HepG2 (cell line): Measurements from ENCODE around the gene PTAFR. TPM values are rescaled to one million over a fixed set of nuclear protein-coding genes. Genes with fewer than 3 reads are reported as not detected.

Experiments
- ATAC-seq: fragments of 200-7000 bp; cut with Tn5 transposase; 3 replicates; pipeline ENCODE4 v1.9.1; 2020; ENCODE audit warnings: mild to moderate bottlenecking, moderate library complexity
- BruUV-seq: library from RNA; stranded (reverse); fragments of 400-500 nt; replicated peaks from 2 replicates; lab custom pipeline; 2021; lab: Mats Ljungman, UMichigan
- CTCF ChIA-PET: fragments of 300-600 bp; formaldehyde crosslinking; extraction: SDS; loops from one replicate; lab custom pipeline; 2021; ENCODE audit warnings: low total read pairs, inconsistent platforms, low intra/inter-chr PET ratio; lab: Yijun Ruan, JAX
- POLR2A ChIA-PET: fragments of 350-600 bp; sonication (Branson Sonifier 250); formaldehyde crosslinking; loops from one replicate; lab custom pipeline; 2020; ENCODE audit warnings: antibody characterized with exemption, inconsistent platforms; lab: Yijun Ruan, JAX
- DNase-seq: peaks from one replicate; pipeline ENCODE4 v3.0.0-alpha.2; 2015; ENCODE audit warnings: low spot score
- FAIRE-seq: peaks from 3 replicates; lab custom pipeline; 2011; peaks lifted over from hg19 to GRCh38; lab: Jason Lieb, UNC
- H2AFZ ChIP-seq: one replicate; pipeline ENCODE4 v1.6.1; 2011; ENCODE audit warnings: low read length, inconsistent platforms
- H3K27ac ChIP-seq: fragments of 300-600 bp; 3 replicates; pipeline ENCODE4 v1.8.0; 2011; ENCODE audit warnings: mixed run types, mild to moderate bottlenecking, mixed read lengths, low read length, inconsistent platforms; ENCODE audit not compliant: insufficient read depth; ENCODE audit errors: extremely low read length
- H3K27me3 ChIP-seq, 2 experiments: fragments of 200-600 bp in 1 of 2; 2 replicates in 1 of 2; 3 replicates in 1 of 2; pipeline versions ENCODE4 v1.6.0 to v1.8.0; 2011; ENCODE audit warnings: low read length in 2 of 2, mild to moderate bottlenecking in 2 of 2, moderate library complexity in 2 of 2, inconsistent platforms in 1 of 2; ENCODE audit not compliant: insufficient read depth in 2 of 2, control insufficient read depth in 1 of 2
- H3K36me3 ChIP-seq, 2 experiments: fragments of 200-600 bp in 1 of 2; replicated peaks in 1 of 2; 2 replicates in 1 of 2; 3 replicates in 1 of 2; pipeline versions ENCODE4 v1.5.1 to v1.8.0; 2011; ENCODE audit warnings: low read length in 2 of 2, inconsistent platforms in 1 of 2; ENCODE audit not compliant: insufficient read depth in 2 of 2, control insufficient read depth in 1 of 2
- H3K4me1 ChIP-seq: 2 replicates; pipeline ENCODE4 v1.5.1; 2012; ENCODE audit warnings: low read length, inconsistent platforms; ENCODE audit not compliant: insufficient read depth
- H3K4me2 ChIP-seq: 2 replicates; pipeline ENCODE4 v1.6.0; 2011; ENCODE audit warnings: low read depth, low read length, inconsistent platforms
- H3K4me3 ChIP-seq, 3 experiments: fragments of 200-600 bp in 1 of 3; sonication (generic), shearing (Covaris generic) in 1 of 3; replicated peaks in 1 of 3; 2 replicates each; pipeline ENCODE4 v1.5.1; 2011 to 2016; ENCODE audit warnings: low read length in 3 of 3, inconsistent platforms in 2 of 3, low read depth in 2 of 3, mild to moderate bottlenecking in 2 of 3, control low read depth in 1 of 3, mixed read lengths in 1 of 3; ENCODE audit not compliant: insufficient read depth in 1 of 3
- H3K79me2 ChIP-seq: one replicate; pipeline ENCODE4 v1.6.1; 2011; ENCODE audit warnings: low read length, inconsistent platforms; ENCODE audit not compliant: insufficient read depth
- H3K9ac ChIP-seq: 2 replicates; pipeline ENCODE4 v1.6.0; 2011; ENCODE audit warnings: mild to moderate bottlenecking, low read depth, low read length, inconsistent platforms; ENCODE audit not compliant: insufficient read depth
- H3K9me3 ChIP-seq: 2 replicates; pipeline ENCODE4 v1.5.1; 2012; ENCODE audit warnings: mild to moderate bottlenecking, low read length
- H4K20me1 ChIP-seq: 2 replicates; pipeline ENCODE4 v1.6.0; 2011; ENCODE audit warnings: inconsistent platforms, mild to moderate bottlenecking, low read length, moderate library complexity; ENCODE audit not compliant: insufficient read depth
- HOMEZ ChIP-seq: IDR thresholded peaks from 2 replicates; pipeline ENCODE4 v1.6.1; 2016; ENCODE audit warnings: low read depth
- IRF1 ChIP-seq: sonication (generic); formaldehyde crosslinking; IDR thresholded peaks from 2 replicates; pipeline ENCODE4 v1.4.0; 2020; ENCODE audit warnings: low read depth, mild to moderate bottlenecking, missing genetic modification reagents
- LRRFIP1 ChIP-seq: sonication (generic); formaldehyde crosslinking; conservative IDR thresholded peaks from 2 replicates; pipeline ENCODE4 v1.4.0; 2020; ENCODE audit warnings: missing genetic modification reagents
- RXRB ChIP-seq: IDR thresholded peaks from 2 replicates; pipeline ENCODE4 v1.6.1; 2016; ENCODE audit warnings: borderline replicate concordance, missing genetic modification reagents, missing compliant biosample characterization
- ZBTB39 ChIP-seq: sonication (generic); formaldehyde crosslinking; IDR thresholded peaks from 2 replicates; pipeline ENCODE4 v1.5.0; 2020; ENCODE audit warnings: missing genetic modification reagents
- ZNF773 ChIP-seq: sonication (generic); formaldehyde crosslinking; IDR thresholded peaks from 2 replicates; pipeline ENCODE4 v1.4.0; 2020; ENCODE audit warnings: missing genetic modification reagents, borderline replicate concordance
- WGBS: methylation state at CpG from one replicate; pipeline ENCODE4 v1.1.6; 2017; ENCODE audit warnings: low lambda C conversion rate; 5-methylcytosine and 5-hydroxymethylcytosine counted together
- in situ Hi-C: cut with HindIII; loops from 2 replicates; pipeline ENCODE4 v1.10.0; 2017; ENCODE audit warnings: low pct_unique_long_range_greater_than_20kb; ENCODE audit not compliant: extremely low pct_ligation_motif_present
- intact Hi-C: fragments of 100-400 bp; cut with micrococcal nuclease; formaldehyde crosslinking; loops from one replicate; pipeline ENCODE4 v1.10.0; 2022; ENCODE audit not compliant: unreplicated experiment
- polyA plus RNA-seq, 8 experiments: library from polyadenylated mRNA; depleted of rRNA in 3 of 8; stranded (reverse) in 7 of 8; unstranded in 1 of 8; fragments of >200 nt; fragmentation: Illumina TruSeq in 4 of 8; extraction: Trizol in 4 of 8; gene quantifications; 2 replicates each; pipeline versions ENCODE4 v1.2.1 to v1.2.3, GENCODE V29; 2011 to 2016; ENCODE audit warnings: low read depth in 4 of 8, missing spikeins in 1 of 8, mixed read lengths in 1 of 8; ENCODE audit not compliant: insufficient read depth in 1 of 8
- total RNA-seq, 5 experiments: library from RNA; depleted of rRNA; stranded (reverse); fragments of >200 nt; fragmentation: Illumina TruSeq; extraction: Trizol; gene quantifications; 2 replicates each; pipeline ENCODE4 v1.2.3, GENCODE V29; 2016; ENCODE audit warnings: low read depth in 1 of 5

Gene PTAFR
- total and polyA plus RNA-seq, 2 of the 13 experiments (the other 11 are each of a cell fraction or from before 2014, with no cell fraction given): 0.27 to 24.0 TPM

GRCh38 chr1:28209700-28210099, 33.2 kb upstream of the PTAFR start:
- no peak overlapping the region for H3K27ac ChIP-seq
- in situ Hi-C loops: loop anchor here (5.0 to 10.0 kb wide), 2 partner anchors 117 to 345 kb away; no protein-coding TSS in a partner anchor
- no peaks in the 10 kb centered on the region for H3K9me3 ChIP-seq
- ChIA-PET POLR2A (interaction anchor here (1.2 to 1.3 kb wide), 3 partner anchors 118 to 121 kb away, joined by 3 to 4 read pairs (median 4); partner anchors contain the start of gene EYA3), CTCF (interaction anchor here (2.3 to 2.8 kb wide), 2 partner anchors 119 to 351 kb away, joined by 10 to 34 read pairs; no protein-coding TSS in a partner anchor)
- no peak overlapping the region for H3K4me3 ChIP-seq
- 100% methylated on average over 1 of the region's 1 CpG for WGBS
- no peaks in the 10 kb centered on the region for H3K27me3 ChIP-seq
- peaks cover 12% of the 10 kb centered on the region for H3K4me1 ChIP-seq
- no peaks in the 10 kb centered on the region for H4K20me1 ChIP-seq
- intact Hi-C loops: loop anchor here (2.0 kb wide), 2 partner anchors 119 to 351 kb away; no protein-coding TSS in a partner anchor
- BruUV-seq: no TSS peak
- peaks cover 14 to 56% of the 10 kb centered on the region in 2 experiments for H3K36me3 ChIP-seq
- no peak overlapping the region for H3K9ac ChIP-seq
- no peak for FAIRE-seq
- no peak overlapping the region for H2AFZ ChIP-seq
- no peak for TF ChIP-seq IRF1 (CRISPR knock-in tag)
- TF ChIP-seq LRRFIP1 (CRISPR knock-in tag): no peak
- TF ChIP-seq RXRB (CRISPR knock-in tag): no peak
- no peak for TF ChIP-seq ZBTB39 (CRISPR knock-in tag)
- no peak for TF ChIP-seq ZNF773 (CRISPR knock-in tag)
- TF ChIP-seq HOMEZ (CRISPR knock-in tag): no peak
- no peak for ATAC-seq
- no peak overlapping the region for H3K4me2 ChIP-seq
- H3K79me2 ChIP-seq: peaks cover 3% of the 10 kb centered on the region
- DNase-seq: no peak
